ACHN (cell line): Measurements from ENCODE around the gene EDN1.

Source experiments
- DNase-seq: peaks from one replicate; pipeline ENCODE4 v3.0.0-alpha.2; 2015
- in situ Hi-C: cut with HindIII; loops from 2 replicates; pipeline ENCODE4 v1.10.0; 2017; ENCODE audit warnings: low sequenced_read_pairs, low pct_ligation_motif_present, low pct_unique_long_range_greater_than_20kb

The EDN1 gene

GRCh38 chr6:12265791-12266190, 24.4 kb upstream of the EDN1 start:
- DNase-seq: no peak
- in situ Hi-C loops: no loop called here

GRCh38 chr6:12266571-12266970, 23.6 kb upstream of the EDN1 start:
- peak; percentile 24 for DNase-seq
- in situ Hi-C loops: no loop called here

- in situ Hi-C loops: no loop called here
- no peak for DNase-seq
Measured at GRCh38 chr6:12269110-12269509, 21.1 kb upstream of the EDN1 start.

DNA sequence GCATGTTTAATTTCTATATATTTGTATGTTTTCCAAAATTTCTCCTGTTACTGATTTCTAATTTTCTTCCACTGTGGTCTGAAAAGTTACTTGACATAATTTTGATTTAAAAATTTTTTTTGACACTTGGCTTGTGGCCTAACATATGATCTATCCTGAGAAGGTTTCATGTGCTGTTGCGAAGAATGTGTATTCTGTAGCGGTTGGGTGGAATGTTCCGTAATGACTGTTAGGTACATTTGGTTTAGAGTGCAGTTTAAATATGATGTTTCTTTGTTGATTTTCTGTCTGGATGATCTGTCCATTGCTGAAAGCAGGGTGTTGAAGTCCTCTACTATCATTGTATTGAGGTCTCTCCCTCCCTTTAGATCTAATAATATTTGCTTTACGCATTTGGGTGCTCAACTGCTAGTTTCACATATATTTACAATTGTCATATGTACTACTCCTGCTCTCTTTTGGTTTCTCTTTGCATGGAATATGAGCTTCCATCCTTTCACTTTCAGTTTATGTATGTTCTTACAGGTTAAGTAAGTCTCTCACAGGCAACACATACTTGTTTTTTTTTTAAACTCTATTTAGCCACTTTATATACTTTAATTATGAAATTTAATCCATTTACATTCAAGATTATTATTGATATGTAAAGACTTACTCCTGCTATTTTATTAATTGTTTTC, 19.5 kb upstream of the EDN1 start:
- in situ Hi-C loops: no loop called here
- peak; percentile 17 for DNase-seq

DNA sequence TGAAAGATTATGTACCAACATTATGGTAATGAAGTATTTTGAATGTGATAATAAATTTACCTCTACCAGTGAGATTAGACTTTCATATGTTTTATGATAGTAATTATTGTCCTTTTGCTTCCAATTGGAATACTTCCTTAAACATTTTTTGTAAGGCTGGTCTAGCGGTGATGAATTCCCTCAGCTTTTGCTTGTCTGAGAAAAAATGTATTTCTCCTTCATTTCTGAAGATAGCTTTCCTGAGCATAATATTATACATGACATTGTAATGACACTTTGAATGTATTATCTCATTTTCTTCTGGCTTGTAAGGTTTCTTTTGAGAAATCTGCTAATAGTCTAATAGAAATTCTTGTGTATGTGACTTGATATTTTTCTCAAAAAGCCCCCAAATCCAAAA, 18.6 kb upstream of the EDN1 start:
- DNase-seq: no peak
- in situ Hi-C loops: no loop called here

DNA sequence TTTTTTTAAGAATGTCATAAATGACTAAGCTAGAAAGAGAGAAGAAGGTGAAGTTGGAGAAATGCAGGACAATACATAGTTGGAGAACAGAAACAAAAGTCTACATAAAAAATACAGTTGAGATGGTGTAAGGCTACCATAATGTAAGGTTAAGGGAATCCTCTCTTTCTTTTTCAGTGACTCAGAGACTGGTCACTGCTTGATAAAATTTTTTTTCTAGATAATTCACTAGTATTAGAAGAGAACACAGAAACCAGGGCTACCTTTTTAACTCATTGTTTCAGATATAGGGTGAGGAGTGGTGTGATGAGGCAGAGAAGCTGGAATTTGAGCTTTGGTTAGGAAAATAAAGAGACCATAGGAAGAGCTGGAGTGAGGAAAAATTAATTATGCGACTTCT, 18.2 kb upstream of the EDN1 start:
- in situ Hi-C loops: no loop called here
- no peak for DNase-seq

DNA sequence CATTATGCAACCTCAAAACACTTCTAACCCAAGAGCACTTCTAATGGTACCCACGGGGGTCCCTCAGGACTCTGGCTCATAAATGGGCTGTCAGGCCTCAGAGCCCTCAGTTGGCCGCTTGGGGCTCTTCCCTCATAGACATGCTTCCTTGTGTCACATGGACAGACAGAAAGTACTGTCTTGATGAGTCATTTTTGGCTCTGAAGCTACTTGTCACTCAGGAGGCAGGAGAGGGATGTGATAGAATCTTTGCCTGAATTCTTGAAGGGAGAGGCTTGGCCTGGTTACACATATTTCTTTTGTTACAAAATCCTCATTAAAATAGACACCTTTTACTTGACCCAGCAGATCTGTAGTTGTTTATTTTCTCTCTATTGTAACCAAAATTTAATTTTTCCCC, 15.1 kb upstream of the EDN1 start:
- no peak for DNase-seq
- in situ Hi-C loops: no loop called here

DNA sequence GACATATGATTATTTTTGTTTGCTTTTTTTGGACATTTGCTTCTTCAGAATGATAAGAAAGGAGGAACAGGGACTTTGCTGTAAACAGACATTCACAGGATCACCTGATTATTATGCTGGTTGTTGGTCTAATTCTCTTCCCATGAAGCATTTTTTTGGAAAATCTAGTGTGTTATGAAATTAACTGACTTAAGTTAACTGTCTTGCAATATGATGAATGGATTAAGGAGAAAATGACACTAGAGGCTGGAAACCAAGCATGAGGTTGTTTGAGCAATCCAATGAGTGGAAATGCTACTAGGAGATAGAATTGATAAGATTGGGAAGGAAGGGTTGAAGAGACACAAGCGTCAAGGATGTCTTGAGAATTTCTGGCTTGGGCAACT, 13.2 kb upstream of the EDN1 start:
- DNase-seq: no peak
- in situ Hi-C loops: no loop called here

DNA sequence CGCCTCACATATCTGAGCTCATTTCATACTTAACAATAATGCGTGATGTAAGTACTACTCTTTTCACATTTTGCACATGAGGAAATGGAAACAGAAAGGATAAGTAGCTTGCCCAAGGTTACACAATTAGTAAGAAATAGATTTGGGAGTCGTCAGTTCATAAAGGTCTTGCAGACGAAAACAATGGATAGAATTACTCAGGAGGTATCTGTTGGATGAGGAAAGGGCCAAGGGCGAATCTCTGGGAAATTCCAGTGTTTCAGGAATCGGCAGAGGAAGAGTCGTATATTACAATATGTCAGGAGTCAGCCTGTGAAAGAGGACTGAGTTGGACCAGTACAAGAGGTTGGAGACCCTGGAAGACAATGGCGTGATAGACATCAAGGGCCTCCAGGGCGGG, 12.8 kb upstream of the EDN1 start:
- in situ Hi-C loops: no loop called here
- no peak for DNase-seq

GRCh38 chr6:12278915-12279314, 11.2 kb upstream of the EDN1 start:
- in situ Hi-C loops: no loop called here

GRCh38 chr6:12279322-12280091, 10.7 kb upstream of the EDN1 start:
- no peak for DNase-seq
- in situ Hi-C loops: no loop called here

More at GRCh38 chr6:12278915-12279314, 11.2 kb upstream of the EDN1 start:
- no peak for DNase-seq

- DNase-seq: no peak
- in situ Hi-C loops: no loop called here
Measured at GRCh38 chr6:12280458-12280857, 9.7 kb upstream of the EDN1 start.

DNA sequence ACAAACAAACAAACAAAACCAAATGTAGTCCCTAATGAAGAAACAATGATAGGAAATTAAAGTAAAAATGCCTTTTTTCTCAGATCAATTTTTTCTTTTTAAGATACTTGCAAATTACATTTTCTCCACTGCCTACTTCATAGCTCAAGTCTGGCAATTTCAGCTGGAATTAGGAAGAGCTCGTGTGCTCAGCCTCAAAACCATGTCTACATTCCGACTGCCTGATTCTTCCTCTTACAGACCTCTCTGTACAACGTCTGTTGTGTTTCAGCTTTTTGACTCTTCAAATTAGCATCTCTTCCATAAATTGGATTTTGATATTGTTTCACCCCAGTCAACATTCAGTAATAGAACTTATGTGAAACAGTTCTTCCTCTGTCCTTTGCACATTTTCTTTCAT, 9.3 kb upstream of the EDN1 start:
- no peak for DNase-seq
- in situ Hi-C loops: no loop called here

- in situ Hi-C loops: no loop called here
- no peak for DNase-seq
Measured at GRCh38 chr6:12283904-12284303, 6.3 kb upstream of the EDN1 start.

- in situ Hi-C loops: no loop called here
- DNase-seq: no peak
Measured at GRCh38 chr6:12286373-12287110, 3.6 kb upstream of the EDN1 start.

DNA sequence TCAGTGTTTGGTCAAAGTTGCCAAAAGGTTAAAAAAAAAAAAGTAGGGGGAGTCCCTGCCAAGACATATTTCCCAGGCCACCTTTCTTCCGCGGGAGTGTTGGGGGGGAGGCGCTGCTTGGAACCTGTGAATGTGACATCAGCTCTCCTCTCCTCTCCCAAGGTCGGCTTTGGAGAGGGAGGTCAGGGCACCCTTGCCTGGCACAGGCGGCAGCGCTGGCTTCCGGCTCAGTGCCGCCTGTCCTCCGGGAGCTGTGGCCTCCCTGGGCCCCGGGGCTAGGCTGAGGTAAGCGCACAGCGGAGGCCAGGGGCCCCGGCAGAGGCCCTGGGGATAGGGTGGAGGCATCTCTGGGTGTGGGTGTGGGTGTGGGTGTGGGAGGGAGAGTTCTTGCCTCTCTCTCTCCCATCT, 1.9 kb upstream of the EDN1 start:
- DNase-seq: no peak
- in situ Hi-C loops: no loop called here

DNA sequence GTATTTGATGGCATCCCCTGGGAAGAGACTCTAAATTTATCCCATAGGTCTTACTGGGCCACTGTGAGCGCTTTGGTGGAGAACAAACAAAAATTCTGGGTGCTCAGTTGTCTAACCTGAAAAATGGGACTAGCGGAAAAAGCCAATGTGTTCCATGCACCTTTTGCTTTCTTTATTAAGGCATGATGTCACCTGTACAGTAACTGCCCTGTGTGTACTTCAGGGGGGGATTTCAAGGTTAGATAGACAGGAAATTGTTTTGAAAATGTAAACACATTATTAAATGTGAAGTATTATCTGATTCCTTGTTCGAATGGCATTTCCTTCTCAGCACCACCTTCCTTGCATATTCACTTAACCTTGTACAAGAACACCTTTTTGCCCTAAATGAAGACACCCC, 1.2 kb upstream of the EDN1 start:
- no peak for DNase-seq
- in situ Hi-C loops: no loop called here

DNA sequence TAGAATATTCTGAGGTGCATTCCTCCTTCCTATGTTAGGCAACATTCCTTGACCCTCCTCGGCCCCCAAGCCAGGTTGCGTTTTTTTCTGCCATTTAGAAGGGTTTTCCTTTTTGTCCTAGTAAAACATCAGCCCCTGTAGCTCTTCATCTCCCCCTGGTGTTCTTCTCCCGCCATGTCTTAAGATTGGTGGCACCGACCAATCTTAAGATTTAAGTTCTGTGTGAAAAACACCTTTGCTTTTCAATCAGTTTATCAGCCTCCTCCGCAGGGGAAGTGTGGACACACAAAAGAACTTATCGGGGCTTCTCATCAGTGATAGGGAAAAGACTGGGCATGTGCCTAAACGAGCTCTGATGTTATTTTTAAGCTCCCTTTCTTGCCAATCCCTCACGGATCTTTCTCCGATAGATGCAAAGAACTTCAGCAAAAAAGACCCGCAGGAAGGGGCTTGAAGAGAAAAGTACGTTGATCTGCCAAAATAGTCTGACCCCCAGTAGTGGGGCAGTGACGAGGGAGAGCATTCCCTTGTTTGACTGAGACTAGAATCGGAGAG, 719 bp upstream of the EDN1 start:
- in situ Hi-C loops: no loop called here
- DNase-seq: peak; percentile 73

- no peak for DNase-seq
- in situ Hi-C loops: loop anchor here (10.0 kb wide), 1 partner anchor 314 kb away; no protein-coding TSS in a partner anchor
Measured at GRCh38 chr6:12291071-12291838, 1.1 kb downstream of the EDN1 start.
